Vagina (tissue), 2 donors: ENCODE results near the gene ABCC1. TPM values are rescaled to one million over a fixed set of nuclear protein-coding genes. Genes with fewer than 3 reads are reported as not detected.
"Not testable (repeated sequence)": the region's sequence is repeated elsewhere in the genome, so short reads cannot be mapped to it uniquely, and the experiment has no call there.

Experiments
- DNase-seq, 2 donors: peaks; one replicate each; pipeline ENCODE4 v3.0.0-alpha.2; 2017; ENCODE audit errors: extremely low spot score in 2 of 2
- H3K27ac ChIP-seq: fragments of 200-600 bp; sonication (generic); one replicate; pipeline ENCODE4 v1.5.1; 2019
- H3K27me3 ChIP-seq: fragments of 200-600 bp; sonication (generic); one replicate; pipeline ENCODE4 v1.5.1; 2019
- H3K36me3 ChIP-seq, 2 donors: fragments of 200-600 bp; sonication (generic); one replicate each; pipeline ENCODE4 v1.5.1; 2017 to 2019
- H3K4me1 ChIP-seq: fragments of 200-600 bp; sonication (generic); one replicate; pipeline ENCODE4 v1.5.1; 2019
- H3K4me3 ChIP-seq, 2 donors: fragments of 200-600 bp; sonication (generic); 1 replicate in 1 of 2; 2 replicates in 1 of 2; pipeline ENCODE4 v1.5.1; 2016 to 2019
- H3K9me3 ChIP-seq: fragments of 200-600 bp; sonication (generic); one replicate; pipeline ENCODE4 v1.5.1; 2019
- CTCF ChIP-seq, 3 experiments: fragments of 450-650 bp in 2 of 3; fragments of 200-600 bp in 1 of 3; sonication (generic) in 1 of 3; IDR thresholded peaks; one replicate each; pipeline ENCODE4 v1.5.1; 2017 to 2019; ENCODE audit warnings: antibody characterized with exemption in 3 of 3, mild to moderate bottlenecking in 2 of 3, moderate library complexity in 2 of 3
- POLR2A ChIP-seq, 2 donors: fragments of 450-650 bp; IDR thresholded peaks; one replicate each; pipeline ENCODE4 v1.6.1; 2017; ENCODE audit warnings: antibody characterized with exemption in 2 of 2, mild to moderate bottlenecking in 2 of 2, moderate library complexity in 2 of 2
- POLR2AphosphoS5 ChIP-seq, 2 donors: sonication (generic); formaldehyde crosslinking; IDR thresholded peaks; one replicate each; pipeline ENCODE4 v1.9.0; 2017; ENCODE audit warnings: antibody characterized with exemption in 2 of 2, mild to moderate bottlenecking in 2 of 2, low read depth in 1 of 2; ENCODE audit not compliant: insufficient read depth in 1 of 2
- intact Hi-C: fragments of 100-400 bp; cut with DNase I; formaldehyde crosslinking; loops from one replicate; pipeline ENCODE4 v1.15.1; 2023
- total RNA-seq: library from RNA; depleted of rRNA; stranded (reverse); fragments of >200 nt; gene quantifications from one replicate; pipeline ENCODE4 v1.2.3, GENCODE V29; 2016

ABCC1 gene
- total RNA-seq, 1 donor from 2014 or later: 47.9 TPM

GRCh38 chr16:16185095-16185494, 235.7 kb downstream of the ABCC1 start:
- intact Hi-C loops: no loop called here
- TF ChIP-seq CTCF (IDR thresholded peaks at IDR 0.05) (no peak), POLR2AphosphoS5 (IDR thresholded peaks at IDR 0.05; ENCODE audit: insufficient read depth in 1 of 2, low read depth in 1 of 2) (no peak), POLR2A (IDR thresholded peaks at IDR 0.05) (no peak)
- Histone ChIP-seq H3K9me3 (no peaks in the 10 kb centered on the region), H3K4me3 (no peak overlapping the region), H3K36me3 (no peaks in the 10 kb centered on the region), H3K27me3 (no peaks in the 10 kb centered on the region), H3K4me1 (no peaks in the 10 kb centered on the region), H3K27ac (no peak overlapping the region)
- DNase-seq: no peak

- intact Hi-C loops: no loop called here
- no peaks in the 10 kb centered on the region for H3K27me3 ChIP-seq
- H3K9me3 ChIP-seq: no peaks in the 10 kb centered on the region
- H3K4me3 ChIP-seq: no peak overlapping the region
- H3K4me1 ChIP-seq: no peaks in the 10 kb centered on the region
- H3K27ac ChIP-seq: no peak overlapping the region
- TF ChIP-seq POLR2AphosphoS5 (IDR thresholded peaks at IDR 0.05; ENCODE audit: insufficient read depth in 1 of 2, low read depth in 1 of 2) (no peak), CTCF (IDR thresholded peaks at IDR 0.05) (no peak), POLR2A (IDR thresholded peaks at IDR 0.05) (no peak)
- DNase-seq: no peak
- no peaks in the 10 kb centered on the region for H3K36me3 ChIP-seq
These were observed 237.4 kb downstream of the ABCC1 start for GRCh38 chr16:16186820-16187219.

GRCh38 chr16:16188827-16189226, 239.4 kb downstream of the ABCC1 start:
- no peaks in the 10 kb centered on the region for H3K36me3 ChIP-seq
- H3K27me3 ChIP-seq: no peaks in the 10 kb centered on the region
- H3K4me1 ChIP-seq: no peaks in the 10 kb centered on the region
- DNase-seq: no peak
- intact Hi-C loops: no loop called here
- no peaks in the 10 kb centered on the region for H3K9me3 ChIP-seq
- no peak for TF ChIP-seq POLR2AphosphoS5 (IDR thresholded peaks at IDR 0.05; ENCODE audit: insufficient read depth in 1 of 2, low read depth in 1 of 2)
- no peak for TF ChIP-seq POLR2A (IDR thresholded peaks at IDR 0.05)
- TF ChIP-seq CTCF (IDR thresholded peaks at IDR 0.05): no peak
- H3K4me3 ChIP-seq: no peak overlapping the region
- no peak overlapping the region for H3K27ac ChIP-seq

GRCh38 chr16:16189842-16190241, 240.4 kb downstream of the ABCC1 start:
- H3K9me3 ChIP-seq: no peaks in the 10 kb centered on the region
- H3K36me3 ChIP-seq: no peaks in the 10 kb centered on the region
- no peak for DNase-seq
- no peak overlapping the region for H3K4me3 ChIP-seq
- intact Hi-C loops: no loop called here
- no peak for TF ChIP-seq POLR2AphosphoS5 (IDR thresholded peaks at IDR 0.05; ENCODE audit: insufficient read depth in 1 of 2, low read depth in 1 of 2)
- no peak for TF ChIP-seq CTCF (IDR thresholded peaks at IDR 0.05)
- no peak for TF ChIP-seq POLR2A (IDR thresholded peaks at IDR 0.05)
- no peaks in the 10 kb centered on the region for H3K4me1 ChIP-seq
- no peak overlapping the region for H3K27ac ChIP-seq
- no peaks in the 10 kb centered on the region for H3K27me3 ChIP-seq

- no peak for DNase-seq
- intact Hi-C loops: no loop called here
- no peaks in the 10 kb centered on the region for H3K36me3 ChIP-seq
- no peak overlapping the region for H3K27ac ChIP-seq
- H3K27me3 ChIP-seq: no peaks in the 10 kb centered on the region
- no peak overlapping the region for H3K4me3 ChIP-seq
- no peak for TF ChIP-seq POLR2A (IDR thresholded peaks at IDR 0.05)
- no peak for TF ChIP-seq CTCF (IDR thresholded peaks at IDR 0.05)
- TF ChIP-seq POLR2AphosphoS5 (IDR thresholded peaks at IDR 0.05; ENCODE audit: insufficient read depth in 1 of 2, low read depth in 1 of 2): no peak
- H3K9me3 ChIP-seq: no peaks in the 10 kb centered on the region
- no peaks in the 10 kb centered on the region for H3K4me1 ChIP-seq
These were observed 241.1 kb downstream of the ABCC1 start for GRCh38 chr16:16190546-16190945.

GRCh38 chr16:16190966-16191365, 241.6 kb downstream of the ABCC1 start:
- H3K4me3 ChIP-seq, H3K9me3 ChIP-seq, H3K27ac ChIP-seq, DNase-seq, H3K27me3 ChIP-seq, intact Hi-C loops, H3K36me3 ChIP-seq, H3K4me1 ChIP-seq: not testable (repeated sequence)
